WI38 (cell line): ENCODE results near the gene HLA-A.

Experiments
- H3K4me3 ChIP-seq: 2 replicates; pipeline ENCODE4 v1.5.1; 2011; ENCODE audit warnings: low read depth, mild to moderate bottlenecking, control low read depth, low read length
- CTCF ChIP-seq: IDR thresholded peaks from 2 replicates; pipeline ENCODE4 v1.5.1; 2012; ENCODE audit warnings: low read depth, mild to moderate bottlenecking, control low read depth, low read length

HLA-A gene

DNA sequence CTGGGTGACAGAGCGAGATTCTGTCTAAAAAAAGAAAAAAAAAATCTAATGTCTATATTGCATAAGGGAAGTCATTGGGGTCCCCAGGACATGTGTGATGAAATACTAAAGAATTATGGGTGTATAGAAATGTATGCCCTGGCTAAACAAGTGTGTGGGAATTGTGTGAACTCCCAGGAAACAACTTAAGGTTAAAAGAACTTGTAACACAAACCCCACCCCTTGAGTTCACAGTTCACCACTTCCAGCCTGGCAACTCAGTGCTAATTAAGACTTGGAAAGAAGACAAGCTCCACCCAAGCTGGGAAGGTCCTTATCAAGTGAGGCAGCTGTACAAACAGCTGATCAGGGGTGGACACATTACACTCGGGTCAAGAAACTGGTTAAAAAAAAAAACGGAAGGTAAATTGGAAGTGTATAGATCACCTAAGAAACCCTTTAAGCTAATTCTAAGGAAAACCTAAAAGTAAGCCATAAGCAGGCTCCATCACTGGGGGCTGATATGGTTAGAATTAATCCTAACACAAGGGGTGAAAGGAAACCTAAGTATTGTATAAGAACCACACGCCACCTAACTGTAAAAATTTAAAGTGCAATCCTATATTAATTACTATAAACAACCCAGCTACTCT is 25.2 kb downstream of the HLA-A start:
- TF ChIP-seq CTCF, result no peak
- no peak overlapping the region for H3K4me3 ChIP-seq

DNA sequence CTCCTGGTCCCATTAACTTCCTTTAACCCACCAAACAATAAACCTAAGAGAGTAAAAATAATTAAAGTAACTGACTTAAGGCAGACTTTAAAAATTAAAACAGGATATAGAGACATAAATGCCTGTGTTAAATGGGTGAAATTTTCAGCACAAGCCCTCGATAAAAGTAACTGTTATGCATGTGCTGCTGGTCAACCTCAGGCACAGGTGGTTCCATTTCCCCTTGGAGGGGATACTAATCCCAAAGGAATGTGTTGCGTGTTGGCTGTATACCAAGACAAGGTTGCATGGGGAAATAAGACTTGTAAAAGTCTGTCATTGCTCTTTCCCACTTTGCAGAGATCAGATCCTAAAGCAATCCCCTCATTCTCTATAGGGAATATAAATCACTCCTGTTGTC is 25.8 kb downstream of the HLA-A start:
- no peak overlapping the region for H3K4me3 ChIP-seq
- no peak for TF ChIP-seq CTCF

DNA sequence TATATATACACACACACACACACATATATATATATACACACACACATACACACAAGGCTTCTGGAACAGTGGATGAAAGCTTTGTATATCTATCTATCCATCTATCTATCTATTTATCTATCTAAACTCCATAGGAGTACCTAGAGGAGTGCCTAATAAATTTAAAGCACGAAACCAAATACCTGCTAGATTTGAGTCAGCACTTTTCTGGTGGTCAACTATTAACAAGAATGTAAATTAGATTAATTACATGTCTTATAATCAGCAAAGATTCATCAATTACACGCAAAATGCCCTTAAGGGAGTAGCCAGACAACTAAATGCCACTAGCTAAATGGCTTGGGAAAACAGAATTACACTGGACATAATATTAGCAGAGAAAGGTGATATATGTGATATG is 26.6 kb downstream of the HLA-A start:
- no peak overlapping the region for H3K4me3 ChIP-seq
- TF ChIP-seq CTCF, result no peak

DNA sequence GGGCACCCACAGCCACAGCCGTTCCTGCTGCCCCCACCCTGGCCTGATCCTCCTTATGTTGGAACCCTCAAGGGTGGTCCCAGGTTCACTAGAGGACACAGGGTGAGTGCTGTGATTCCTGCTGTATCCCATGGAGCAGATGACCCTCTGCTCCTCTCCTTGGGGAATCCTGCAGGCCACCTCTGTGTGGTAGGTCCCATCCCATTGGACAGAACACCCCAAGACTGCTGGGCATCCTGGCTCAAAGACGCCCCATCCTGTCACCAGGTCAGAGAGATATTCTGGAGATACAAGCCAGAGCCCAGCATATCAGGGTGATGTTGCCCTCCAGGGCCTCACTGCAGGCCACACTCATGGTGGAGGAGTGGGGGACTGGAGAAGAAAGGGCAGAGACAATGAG is 28.4 kb downstream of the HLA-A start:
- H3K4me3 ChIP-seq, result no peak overlapping the region
- no peak for TF ChIP-seq CTCF

GRCh38 chr6:29974901-29975560 is 32.7 kb downstream of the HLA-A start:
- no peak for TF ChIP-seq CTCF

DNA sequence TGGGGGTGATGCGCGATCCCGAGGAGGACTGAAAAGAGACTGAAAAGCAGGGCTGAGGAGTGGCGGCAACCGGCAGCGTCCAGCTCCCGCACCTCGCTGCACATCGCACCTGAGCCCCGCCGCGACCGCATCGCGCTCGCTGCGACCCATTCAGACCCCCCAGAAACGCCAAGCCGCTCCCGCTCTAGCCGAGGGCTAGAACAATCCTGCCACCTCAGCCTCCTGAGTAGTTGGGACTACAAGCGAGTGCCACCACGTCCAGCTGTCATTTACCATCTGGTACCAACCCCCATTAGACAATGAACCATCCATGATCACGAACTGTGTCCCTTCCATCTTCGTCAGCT is 33.2 kb downstream of the HLA-A start:
- no peak overlapping the region for H3K4me3 ChIP-seq
- no peak for TF ChIP-seq CTCF

More at GRCh38 chr6:29974901-29975560, 32.7 kb downstream of the HLA-A start:
- H3K4me3 ChIP-seq, result no peak overlapping the region

- H3K4me3 ChIP-seq, result peak overlapping the region; percentile 68
- TF ChIP-seq CTCF, result no peak
Measured at GRCh38 chr6:29976253-29976587, 33.9 kb downstream of the HLA-A start.
